ENCODE results near the gene ATN1.
"Not testable (repeated sequence)": the region's sequence is repeated elsewhere in the genome, so short reads cannot be mapped to it uniquely, and the experiment has no call there.

- TF ChIP-seq POLR2A, POLR2AphosphoS5 (IDR thresholded peaks at IDR 0.05; ENCODE audit: low read depth, low read length): not testable (repeated sequence)
Measured at GRCh38 chr12:6886206-6886999, 41.4 kb upstream of the ATN1 start.

Measured in GM12892 (cell line).